Bronchial epithelial cell (primary cell): ENCODE results near the gene FAM25A. TPM values are rescaled to one million over a fixed set of nuclear protein-coding genes. Genes with fewer than 3 reads are reported as not detected.

Experiments
- DNase-seq: peaks from one replicate; pipeline ENCODE4 v3.0.0-alpha.2; 2010; ENCODE audit warnings: low read depth
- FAIRE-seq: peaks from 2 replicates; lab custom pipeline; 2011; peaks lifted over from hg19 to GRCh38; lab: Jason Lieb, UNC
- H3K27me3 ChIP-seq: 2 replicates; pipeline ENCODE4 v1.5.1; 2011; ENCODE audit warnings: low read length; ENCODE audit not compliant: control insufficient read depth, insufficient read depth
- H3K36me3 ChIP-seq: 2 replicates; pipeline ENCODE4 v1.5.1; 2011; ENCODE audit warnings: low read length; ENCODE audit not compliant: control insufficient read depth, insufficient read depth
- H3K4me3 ChIP-seq: 2 replicates; pipeline ENCODE4 v1.5.1; 2011; ENCODE audit warnings: mild to moderate bottlenecking, low read depth, low read length, control low read depth
- total RNA-seq: library from RNA; depleted of rRNA; stranded (reverse); fragments of >200 nt; gene quantifications from 2 replicates; pipeline ENCODE4 v1.2.1, GENCODE V29; 2014
- TF ChIP-seq, protein P1 (sequence below): IDR thresholded peaks from 2 replicates; pipeline ENCODE4 v1.5.1; 2011; ENCODE audit warnings: mild to moderate bottlenecking, moderate library complexity, low read length, control low read depth, inconsistent platforms; ENCODE audit not compliant: insufficient read depth, severe bottlenecking

The FAM25A gene
- total RNA-seq, 1 donor from 2014 or later: 4.7 TPM

DNA sequence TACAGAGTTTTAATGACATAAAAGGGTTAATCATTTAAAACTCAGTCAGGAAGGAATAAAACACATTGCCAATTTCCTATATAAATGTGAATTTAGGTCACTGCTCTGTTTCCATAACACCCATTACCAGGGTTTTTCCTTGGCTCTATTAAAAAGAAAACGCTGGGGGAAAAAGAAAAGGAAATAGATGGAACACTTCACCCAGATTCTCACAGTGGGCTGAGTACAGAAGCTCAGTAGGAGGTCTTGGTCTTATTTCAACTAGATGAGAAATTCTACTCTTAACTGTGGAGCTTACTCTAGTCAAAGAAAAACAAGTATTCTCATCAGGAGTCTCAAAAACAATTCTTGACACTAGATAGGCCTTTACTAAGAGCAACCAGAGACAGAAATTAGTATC is 38.1 kb downstream of the FAM25A start:
- DNase-seq: no peak
- Histone ChIP-seq H3K4me3 (no peak overlapping the region), H3K36me3 (peaks cover 17% of the 10 kb centered on the region), H3K27me3 (no peaks in the 10 kb centered on the region)
- FAIRE-seq: no peak
- TF ChIP-seq, protein P1, sequence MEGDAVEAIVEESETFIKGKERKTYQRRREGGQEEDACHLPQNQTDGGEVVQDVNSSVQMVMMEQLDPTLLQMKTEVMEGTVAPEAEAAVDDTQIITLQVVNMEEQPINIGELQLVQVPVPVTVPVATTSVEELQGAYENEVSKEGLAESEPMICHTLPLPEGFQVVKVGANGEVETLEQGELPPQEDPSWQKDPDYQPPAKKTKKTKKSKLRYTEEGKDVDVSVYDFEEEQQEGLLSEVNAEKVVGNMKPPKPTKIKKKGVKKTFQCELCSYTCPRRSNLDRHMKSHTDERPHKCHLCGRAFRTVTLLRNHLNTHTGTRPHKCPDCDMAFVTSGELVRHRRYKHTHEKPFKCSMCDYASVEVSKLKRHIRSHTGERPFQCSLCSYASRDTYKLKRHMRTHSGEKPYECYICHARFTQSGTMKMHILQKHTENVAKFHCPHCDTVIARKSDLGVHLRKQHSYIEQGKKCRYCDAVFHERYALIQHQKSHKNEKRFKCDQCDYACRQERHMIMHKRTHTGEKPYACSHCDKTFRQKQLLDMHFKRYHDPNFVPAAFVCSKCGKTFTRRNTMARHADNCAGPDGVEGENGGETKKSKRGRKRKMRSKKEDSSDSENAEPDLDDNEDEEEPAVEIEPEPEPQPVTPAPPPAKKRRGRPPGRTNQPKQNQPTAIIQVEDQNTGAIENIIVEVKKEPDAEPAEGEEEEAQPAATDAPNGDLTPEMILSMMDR: no peak

DNA sequence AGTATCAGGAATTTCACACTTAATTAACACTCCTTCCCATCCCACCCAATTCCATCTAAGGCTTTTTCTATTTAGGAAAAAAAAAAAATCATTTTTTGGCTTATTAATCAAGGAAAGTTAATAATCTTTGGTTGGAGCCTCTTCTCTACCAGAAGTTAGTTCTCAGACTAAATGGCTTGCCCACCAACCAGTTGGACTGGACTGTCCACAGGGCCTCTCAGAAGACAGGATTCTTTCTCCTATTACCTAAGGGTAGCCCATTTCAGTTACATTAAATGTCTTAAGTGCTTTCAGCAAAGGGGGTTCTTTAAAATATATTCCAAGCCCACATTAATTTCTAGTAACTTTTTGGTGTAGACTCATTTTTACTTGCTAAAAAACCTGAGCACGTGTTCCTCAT is 39.3 kb downstream of the FAM25A start:
- no peak for DNase-seq
- Histone ChIP-seq H3K4me3 (no peak overlapping the region), H3K36me3 (peaks cover 18% of the 10 kb centered on the region), H3K27me3 (no peaks in the 10 kb centered on the region)
- FAIRE-seq: no peak
- TF ChIP-seq, protein P1: no peak

DNA sequence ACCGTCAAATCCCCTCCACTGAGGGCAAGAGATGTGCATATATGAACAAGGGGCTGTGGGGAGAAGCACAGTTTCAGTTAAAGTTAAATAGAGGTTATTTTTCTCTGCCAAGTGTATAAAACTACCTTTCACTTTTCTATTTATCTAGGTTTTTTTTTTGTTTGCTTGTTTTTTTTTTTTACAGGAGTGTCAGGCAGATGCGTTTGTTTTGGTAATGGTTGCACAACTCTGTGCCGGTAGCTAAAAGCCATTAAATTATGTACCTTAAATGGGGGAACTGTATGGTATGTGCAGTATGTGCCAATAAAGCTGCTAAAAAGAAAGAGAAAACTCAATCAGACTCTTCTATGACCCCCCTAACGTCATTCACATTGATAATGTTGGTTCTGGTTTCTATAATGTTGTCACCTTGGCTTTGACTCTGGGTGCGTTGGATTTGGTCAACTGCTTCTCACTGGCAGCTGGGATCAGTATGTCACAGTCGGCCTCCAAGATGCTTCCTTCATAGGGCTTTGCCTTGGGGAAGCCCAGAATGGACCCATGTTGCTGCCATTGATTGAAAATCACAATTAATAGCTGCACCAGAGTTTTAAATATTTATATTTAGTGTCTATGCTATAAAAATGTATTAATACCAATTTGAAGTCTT is 40.3 kb downstream of the FAM25A start:
- no peak for FAIRE-seq
- Histone ChIP-seq H3K36me3 (peaks cover 18% of the 10 kb centered on the region), H3K27me3 (no peaks in the 10 kb centered on the region), H3K4me3 (no peak overlapping the region)
- no peak for DNase-seq
- TF ChIP-seq, protein P1: no peak

DNA sequence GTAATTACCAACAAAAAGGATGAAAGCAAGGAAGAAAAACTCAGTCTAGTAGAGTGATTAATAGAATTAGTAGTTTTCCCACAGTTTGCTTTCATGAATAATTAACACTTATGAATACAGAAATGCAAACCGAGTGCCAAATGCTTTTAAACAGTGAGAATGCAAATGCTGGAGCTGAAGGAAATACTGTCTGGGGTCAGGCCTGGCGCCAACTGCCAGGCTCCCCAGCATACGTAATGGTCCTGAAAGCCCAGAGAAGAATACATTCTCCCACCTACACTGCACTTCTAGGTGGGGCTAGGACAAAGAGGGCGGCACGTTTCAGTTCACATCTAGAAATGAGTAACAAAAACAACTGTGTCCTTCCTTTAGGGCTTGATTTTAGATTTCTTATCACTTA is 44.6 kb downstream of the FAM25A start:
- no peak for FAIRE-seq

DNA sequence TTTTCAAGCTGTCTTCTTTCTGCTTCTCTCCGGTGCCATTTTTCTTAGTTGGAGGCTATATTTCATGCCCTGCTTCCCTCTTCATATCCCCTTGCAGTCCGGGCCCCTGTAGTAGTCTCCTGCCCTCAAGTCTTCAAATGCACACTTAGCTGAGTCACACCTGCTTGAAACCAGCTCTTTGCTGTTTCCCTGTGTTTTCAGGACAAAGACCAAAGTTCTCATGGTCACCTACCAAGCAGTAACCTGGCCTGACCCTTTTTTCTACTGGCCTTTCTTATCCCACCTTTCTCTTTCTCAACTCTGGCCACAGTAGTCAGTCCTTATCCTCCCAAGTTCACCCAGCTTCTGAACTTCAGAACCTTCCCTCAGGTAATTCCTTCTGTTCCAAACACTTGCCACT is 46.1 kb downstream of the FAM25A start:
- peaks cover 11% of the 10 kb centered on the region for H3K36me3 ChIP-seq
- no peaks in the 10 kb centered on the region for H3K27me3 ChIP-seq
- H3K4me3 ChIP-seq: no peak overlapping the region
- FAIRE-seq (no peak), DNase-seq (no peak)
- TF ChIP-seq, protein P1: no peak

More for the DNA sequence above, 44.6 kb downstream of the FAM25A start:
- TF ChIP-seq, protein P1: no peak
- Histone ChIP-seq H3K27me3 (no peaks in the 10 kb centered on the region), H3K36me3 (peaks cover 17% of the 10 kb centered on the region), H3K4me3 (no peak overlapping the region)
- no peak for DNase-seq

DNA sequence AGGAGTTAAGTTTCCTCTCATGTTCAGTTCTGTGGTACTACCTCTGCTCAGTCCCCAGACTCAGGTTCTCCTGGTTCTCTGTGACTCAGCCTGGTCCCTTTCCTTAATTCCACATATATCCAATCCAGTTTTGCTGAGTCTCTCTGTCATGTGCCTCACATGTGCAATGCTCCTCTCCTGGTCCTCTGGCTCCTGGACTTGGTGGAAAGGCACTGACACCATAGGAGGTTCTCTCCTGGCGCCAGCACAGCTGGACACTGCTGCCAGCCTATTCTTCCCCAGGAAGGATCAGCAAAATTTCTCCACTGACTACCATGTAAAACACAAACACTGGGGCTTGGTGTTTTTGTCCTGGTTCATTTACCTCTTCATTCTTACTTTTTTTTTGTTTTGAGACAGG is 46.8 kb downstream of the FAM25A start:
- H3K4me3 ChIP-seq: no peak overlapping the region
- DNase-seq: no peak
- TF ChIP-seq, protein P1: no peak
- H3K36me3 ChIP-seq: peaks cover 10% of the 10 kb centered on the region
- no peak for FAIRE-seq
- H3K27me3 ChIP-seq: no peaks in the 10 kb centered on the region
